Esophagus muscularis mucosa (tissue), 4 donors: ENCODE data around the gene DMXL2. TPM values are rescaled to one million over a fixed set of nuclear protein-coding genes. Genes with fewer than 3 reads are reported as not detected.
A peak's percentile ranks its signal among the peaks of the same experiment; 100 is the strongest.

Source experiments
- DNase-seq: peaks from one replicate; pipeline ENCODE4 v3.0.0-alpha.2; 2017; ENCODE audit errors: extremely low spot score
- H3K27ac ChIP-seq, 4 donors: fragments of 200-600 bp; sonication (generic); replicated peaks in 1 of 4; 1 replicate in 3 of 4; 2 replicates in 1 of 4; pipeline ENCODE4 v1.5.1; 2016 to 2019; ENCODE audit warnings: mild to moderate bottlenecking in 1 of 4
- H3K27me3 ChIP-seq, 4 donors: fragments of 200-600 bp; sonication (generic); one replicate each; pipeline versions ENCODE4 v1.5.1 to v1.6.0; 2016 to 2019
- H3K36me3 ChIP-seq, 4 donors: fragments of 200-600 bp; sonication (generic); one replicate each; pipeline ENCODE4 v1.5.1; 2016 to 2019
- H3K4me1 ChIP-seq, 4 donors: fragments of 200-600 bp; sonication (generic); one replicate each; pipeline ENCODE4 v1.5.1; 2016 to 2019
- H3K4me3 ChIP-seq, 4 donors: fragments of 200-600 bp; sonication (generic); 1 replicate in 2 of 4; 2 replicates in 2 of 4; pipeline ENCODE4 v1.5.1; 2016 to 2019; ENCODE audit warnings: mild to moderate bottlenecking in 4 of 4, moderate library complexity in 1 of 4
- H3K9me3 ChIP-seq, 4 donors: fragments of 200-600 bp; sonication (generic); 1 replicate in 3 of 4; 2 replicates in 1 of 4; pipeline ENCODE4 v1.5.1; 2016 to 2019
- EP300 ChIP-seq: sonication (generic); formaldehyde crosslinking; IDR thresholded peaks from one replicate; pipeline ENCODE4 v1.6.1; 2017; ENCODE audit warnings: antibody characterized with exemption
- POLR2A ChIP-seq: fragments of 450-650 bp; IDR thresholded peaks from one replicate; pipeline ENCODE4 v1.6.1; 2017; ENCODE audit warnings: antibody characterized with exemption, moderate library complexity, mild to moderate bottlenecking, low read depth
- POLR2AphosphoS5 ChIP-seq, 2 donors: sonication (generic); formaldehyde crosslinking; IDR thresholded peaks; one replicate each; pipeline ENCODE4 v1.6.1; 2017; ENCODE audit warnings: antibody characterized with exemption in 2 of 2
- WGBS: methylation state at CpG from one replicate; pipeline ENCODE4 v1.1.5; 2018; 5-methylcytosine and 5-hydroxymethylcytosine counted together
- intact Hi-C: fragments of 100-400 bp; cut with DNase I; formaldehyde crosslinking; loops from one replicate; pipeline ENCODE4 v1.15.1; 2023
- total RNA-seq, 4 donors: library from RNA; depleted of rRNA; stranded (reverse); fragments of >200 nt; gene quantifications; one replicate each; pipeline versions ENCODE4 v1.1.0 to v1.2.1, GENCODE V29; 2016
- TF ChIP-seq, protein P1 (sequence below), 3 experiments: fragments of 200-600 bp in 2 of 3; fragments of 450-650 bp in 1 of 3; sonication (generic) in 2 of 3; IDR thresholded peaks; one replicate each; pipeline ENCODE4 v1.5.1; 2017 to 2019; ENCODE audit warnings: antibody characterized with exemption in 3 of 3, mild to moderate bottlenecking in 2 of 3, moderate library complexity in 1 of 3

DMXL2 gene, protein sequence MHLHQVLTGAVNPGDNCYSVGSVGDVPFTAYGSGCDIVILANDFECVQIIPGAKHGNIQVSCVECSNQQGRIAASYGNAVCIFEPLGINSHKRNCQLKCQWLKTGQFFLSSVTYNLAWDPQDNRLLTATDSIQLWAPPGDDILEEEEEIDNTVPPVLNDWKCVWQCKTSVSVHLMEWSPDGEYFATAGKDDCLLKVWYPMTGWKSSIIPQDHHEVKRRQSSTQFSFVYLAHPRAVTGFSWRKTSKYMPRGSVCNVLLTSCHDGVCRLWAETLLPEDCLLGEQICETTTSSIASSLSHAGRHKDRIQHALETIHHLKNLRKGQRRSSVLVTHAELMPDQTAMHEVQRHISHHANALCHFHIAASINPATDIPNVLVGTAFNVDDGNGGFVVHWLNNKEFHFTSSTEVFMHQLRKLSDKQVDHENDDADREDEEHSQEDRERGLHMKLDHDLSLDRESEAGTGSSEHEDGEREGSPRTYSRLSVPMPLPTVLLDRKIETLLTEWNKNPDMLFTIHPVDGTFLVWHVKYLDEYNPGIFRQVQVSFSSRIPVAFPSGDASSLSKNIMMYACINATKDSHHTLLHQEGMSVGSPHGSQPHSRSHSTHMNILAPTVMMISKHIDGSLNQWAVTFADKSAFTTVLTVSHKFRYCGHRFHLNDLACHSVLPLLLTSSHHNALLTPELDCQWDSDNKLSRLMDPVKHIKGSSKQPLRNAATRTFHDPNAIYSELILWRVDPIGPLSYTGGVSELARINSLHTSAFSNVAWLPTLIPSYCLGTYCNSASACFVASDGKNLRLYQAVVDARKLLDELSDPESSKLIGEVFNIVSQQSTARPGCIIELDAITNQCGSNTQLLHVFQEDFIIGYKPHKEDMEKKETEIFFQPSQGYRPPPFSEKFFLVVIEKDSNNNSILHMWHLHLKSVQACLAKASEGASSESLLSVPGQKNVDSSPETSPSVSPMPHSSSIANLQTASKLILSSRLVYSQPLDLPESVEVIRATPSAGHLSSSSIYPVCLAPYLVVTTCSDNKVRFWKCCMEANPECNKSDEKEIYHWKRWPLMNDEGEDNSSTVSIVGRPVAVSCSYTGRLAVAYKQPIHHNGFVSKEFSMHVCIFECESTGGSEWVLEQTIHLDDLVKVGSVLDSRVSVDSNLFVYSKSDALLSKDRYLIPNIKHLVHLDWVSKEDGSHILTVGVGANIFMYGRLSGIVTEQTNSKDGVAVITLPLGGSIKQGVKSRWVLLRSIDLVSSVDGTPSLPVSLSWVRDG (N-terminal part only)
- total RNA-seq, result 10 to 100 TPM; 18.8 to 26.6 (median 19.3) TPM

DNA sequence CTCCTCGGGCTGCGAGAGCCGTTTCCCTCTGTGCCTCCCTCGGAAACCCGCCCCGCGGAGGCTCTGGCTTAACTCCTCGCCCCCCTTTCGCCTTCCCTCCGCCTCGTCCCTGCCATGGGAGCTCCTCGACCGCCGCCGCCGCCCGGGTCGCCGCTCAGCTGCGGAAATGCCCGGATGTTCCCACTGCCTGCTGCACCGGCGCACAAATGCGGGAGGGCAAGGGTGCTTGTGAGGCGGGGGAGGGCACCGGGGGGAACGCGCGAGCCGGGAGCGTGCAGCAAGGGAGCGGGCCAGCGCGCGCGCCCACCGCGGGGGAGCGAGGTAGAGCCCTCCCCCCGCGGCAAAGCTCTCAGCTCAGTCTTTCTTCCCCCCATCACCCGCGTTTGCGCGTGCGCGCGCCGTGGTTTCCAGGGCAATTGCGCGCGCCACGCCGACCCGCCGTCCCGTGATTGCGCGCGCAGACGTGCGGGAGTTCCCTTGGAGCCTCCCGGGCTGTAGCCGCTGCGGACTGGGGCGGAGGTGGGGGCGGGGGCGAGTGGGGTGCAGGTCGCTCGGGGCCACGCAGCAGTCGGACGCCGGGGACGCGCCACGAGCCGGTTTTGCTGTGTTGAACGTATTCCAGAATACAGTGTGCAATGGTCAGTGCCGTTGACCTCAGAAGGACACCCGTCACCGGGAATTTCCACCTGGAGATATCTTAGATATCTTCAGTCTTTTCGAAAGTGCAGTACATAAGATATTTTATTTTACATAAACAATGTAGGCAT is at the start of gene DMXL2:
TSS of gene DMXL2 (minus strand) at position 168 of the 767 bp plus-strand sequence. CDS start 226 bp downstream, outside the sequence.
- peaks cover 3 to 37% (median 29%) of the 10 kb centered on the region in 4 donors for H3K4me1 ChIP-seq
- H3K4me3 ChIP-seq, result peak within 1 kb of the TSS; percentile 70 to 96 (median 82)
- no peaks in the 10 kb centered on the region for H3K36me3 ChIP-seq
- no peaks in the 10 kb centered on the region for H3K27me3 ChIP-seq
- H3K27ac ChIP-seq, result peak within 1 kb of the TSS; percentile 79 to 87 (median 83)
- H3K9me3 ChIP-seq, result no peaks in the 10 kb centered on the region
- intact Hi-C loops, result loop anchor here (5.0 kb wide), 1 partner anchor 85 kb away; no protein-coding TSS in a partner anchor
- TF ChIP-seq, protein P1, sequence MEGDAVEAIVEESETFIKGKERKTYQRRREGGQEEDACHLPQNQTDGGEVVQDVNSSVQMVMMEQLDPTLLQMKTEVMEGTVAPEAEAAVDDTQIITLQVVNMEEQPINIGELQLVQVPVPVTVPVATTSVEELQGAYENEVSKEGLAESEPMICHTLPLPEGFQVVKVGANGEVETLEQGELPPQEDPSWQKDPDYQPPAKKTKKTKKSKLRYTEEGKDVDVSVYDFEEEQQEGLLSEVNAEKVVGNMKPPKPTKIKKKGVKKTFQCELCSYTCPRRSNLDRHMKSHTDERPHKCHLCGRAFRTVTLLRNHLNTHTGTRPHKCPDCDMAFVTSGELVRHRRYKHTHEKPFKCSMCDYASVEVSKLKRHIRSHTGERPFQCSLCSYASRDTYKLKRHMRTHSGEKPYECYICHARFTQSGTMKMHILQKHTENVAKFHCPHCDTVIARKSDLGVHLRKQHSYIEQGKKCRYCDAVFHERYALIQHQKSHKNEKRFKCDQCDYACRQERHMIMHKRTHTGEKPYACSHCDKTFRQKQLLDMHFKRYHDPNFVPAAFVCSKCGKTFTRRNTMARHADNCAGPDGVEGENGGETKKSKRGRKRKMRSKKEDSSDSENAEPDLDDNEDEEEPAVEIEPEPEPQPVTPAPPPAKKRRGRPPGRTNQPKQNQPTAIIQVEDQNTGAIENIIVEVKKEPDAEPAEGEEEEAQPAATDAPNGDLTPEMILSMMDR (IDR thresholded peaks at IDR 0.05), result no peak
- TF ChIP-seq POLR2AphosphoS5 (IDR thresholded peaks at IDR 0.05), result peak; percentile 59 to 67
- peak; percentile 93 for DNase-seq
- WGBS, result under 1% methylated on average over 33 of the region's 83 CpGs

DNA sequence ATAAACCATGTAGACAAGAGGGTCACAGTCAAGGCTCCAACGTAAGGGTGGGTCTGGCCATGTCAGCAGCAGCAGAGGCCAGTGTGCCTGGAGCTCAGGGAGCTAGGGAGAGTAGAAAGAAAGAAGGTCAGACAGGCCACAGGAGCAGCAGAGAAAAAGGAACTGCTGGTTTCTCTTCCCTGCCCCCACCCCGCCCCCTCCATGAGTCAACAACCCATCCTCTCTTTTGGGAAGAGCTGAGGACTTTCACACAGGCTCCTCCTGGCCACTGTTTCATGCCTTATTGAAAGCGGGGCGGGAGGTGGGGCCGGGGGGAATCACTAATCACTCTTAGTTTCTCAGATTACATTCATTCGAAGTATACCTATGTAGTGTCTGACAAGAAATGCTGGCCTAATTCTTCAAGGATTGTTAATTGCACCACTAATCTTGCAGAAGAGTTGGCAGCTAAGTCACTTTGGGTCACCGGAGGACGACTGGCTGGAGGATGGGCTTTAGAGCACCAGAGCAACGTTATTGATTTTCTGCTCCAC is 49.6 kb upstream of the DMXL2 start:
- no peak for DNase-seq
- Histone ChIP-seq H3K4me1 (no peaks in the 10 kb centered on the region), H3K4me3 (no peak overlapping the region), H3K27ac (no peak overlapping the region), H3K36me3 (no peaks in the 10 kb centered on the region), H3K9me3 (no peaks in the 10 kb centered on the region), H3K27me3 (no peaks in the 10 kb centered on the region)
- intact Hi-C loops, result no loop called here
- WGBS, result 37% methylated on average over 9 of the region's 9 CpGs
- TF ChIP-seq EP300 (no peak), POLR2AphosphoS5 (IDR thresholded peaks at IDR 0.05) (no peak), POLR2A (no peak)
- TF ChIP-seq, protein P1 (IDR thresholded peaks at IDR 0.05), result no peak

DNA sequence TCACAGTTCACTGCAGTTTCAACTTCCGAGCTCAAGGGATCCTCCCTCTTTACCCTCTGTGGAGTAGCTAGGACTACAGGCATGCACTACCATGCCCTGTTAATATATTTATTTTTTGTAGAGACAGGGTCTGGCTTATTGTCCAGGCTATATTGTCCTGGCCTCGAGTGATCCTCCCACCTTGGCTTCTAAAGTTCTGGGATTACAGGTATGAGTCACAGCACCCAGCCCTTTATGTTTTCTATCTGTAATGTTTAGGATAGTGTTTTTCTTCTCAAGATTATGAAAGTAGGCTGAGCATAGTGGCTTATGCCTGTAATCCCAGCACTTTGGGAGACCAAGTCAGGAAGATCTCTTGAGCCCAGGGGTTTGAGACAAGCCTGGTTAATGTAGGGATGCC is 46.8 kb upstream of the DMXL2 start:
- WGBS, result 65% methylated on average over 2 of the region's 2 CpGs
- Histone ChIP-seq H3K27ac (no peak overlapping the region), H3K27me3 (no peaks in the 10 kb centered on the region), H3K9me3 (no peaks in the 10 kb centered on the region), H3K4me1 (no peaks in the 10 kb centered on the region), H3K36me3 (no peaks in the 10 kb centered on the region), H3K4me3 (no peak overlapping the region)
- TF ChIP-seq POLR2AphosphoS5 (IDR thresholded peaks at IDR 0.05) (no peak), EP300 (no peak), POLR2A (no peak)
- TF ChIP-seq, protein P1 (IDR thresholded peaks at IDR 0.05), result no peak
- intact Hi-C loops, result no loop called here
- no peak for DNase-seq

DNA sequence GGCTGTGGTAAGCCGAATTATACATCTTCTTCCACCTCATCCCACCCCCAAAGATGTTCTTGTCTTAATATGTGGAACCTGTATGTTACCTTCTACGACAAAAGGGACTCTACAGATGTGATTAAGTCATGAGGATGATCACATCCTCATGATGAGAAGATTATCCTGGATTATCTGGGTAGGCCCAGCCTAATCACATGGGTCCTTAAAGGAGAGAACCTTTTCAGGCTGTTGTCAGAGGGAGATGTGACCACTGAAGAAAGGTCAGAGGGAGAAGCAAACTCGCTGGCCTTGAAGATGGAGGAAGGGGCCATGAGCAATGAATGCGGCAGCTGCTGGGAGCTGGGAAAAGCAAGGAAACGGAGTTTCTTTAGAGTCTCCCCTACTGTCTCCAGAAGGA is 45.9 kb upstream of the DMXL2 start:
- Histone ChIP-seq H3K27ac (no peak overlapping the region), H3K27me3 (no peaks in the 10 kb centered on the region), H3K36me3 (no peaks in the 10 kb centered on the region), H3K4me1 (no peaks in the 10 kb centered on the region), H3K9me3 (no peaks in the 10 kb centered on the region), H3K4me3 (no peak overlapping the region)
- TF ChIP-seq POLR2AphosphoS5 (IDR thresholded peaks at IDR 0.05), result no peak
- TF ChIP-seq, protein P1 (IDR thresholded peaks at IDR 0.05), result no peak
- no peak for TF ChIP-seq EP300
- TF ChIP-seq POLR2A, result no peak
- no peak for DNase-seq
- intact Hi-C loops, result no loop called here
- WGBS, result 78% methylated on average over 5 of the region's 5 CpGs
